OCI-LY1 (cell line): ENCODE data around the gene SMIM41.

Experiments used
- H2AFZ ChIP-seq: fragments of 200-600 bp; sonication (generic), shearing (Covaris generic); 2 replicates; pipeline ENCODE4 v1.6.0; 2014; ENCODE audit warnings: antibody characterized with exemption, mild to moderate bottlenecking, low read length
- H3F3A ChIP-seq: fragments of 200-600 bp; sonication (generic), shearing (Covaris generic); 2 replicates; pipeline ENCODE4 v1.6.0; 2014; ENCODE audit warnings: mild to moderate bottlenecking, antibody characterized with exemption, low read length, moderate library complexity; ENCODE audit not compliant: insufficient read depth
- H3K27ac ChIP-seq: fragments of 200-600 bp; sonication (generic); 2 replicates; pipeline ENCODE4 v1.5.1; 2014; ENCODE audit warnings: low read length, mixed run types, mild to moderate bottlenecking, low read depth; ENCODE audit not compliant: poor library complexity, severe bottlenecking
- H3K27me3 ChIP-seq: fragments of 200-600 bp; sonication (generic); 2 replicates; pipeline ENCODE4 v1.6.0; 2014; ENCODE audit warnings: antibody characterized with exemption, mild to moderate bottlenecking, low read length, moderate library complexity; ENCODE audit not compliant: insufficient read depth
- H3K36me3 ChIP-seq: fragments of 200-600 bp; sonication (generic); 2 replicates; pipeline ENCODE4 v1.6.1; 2014; ENCODE audit warnings: mild to moderate bottlenecking, antibody characterized with exemption, low read length, moderate library complexity, mixed read lengths; ENCODE audit not compliant: insufficient read depth
- H3K4me1 ChIP-seq: fragments of 200-600 bp; sonication (generic); 2 replicates; pipeline ENCODE4 v1.5.1; 2014; ENCODE audit warnings: mild to moderate bottlenecking, low read length, moderate library complexity; ENCODE audit not compliant: insufficient read depth, severe bottlenecking
- H3K4me2 ChIP-seq: fragments of 200-600 bp; sonication (generic), shearing (Covaris generic); 2 replicates; pipeline ENCODE4 v1.6.1; 2014; ENCODE audit warnings: low read length
- H3K4me3 ChIP-seq: fragments of 200-600 bp; sonication (generic); 2 replicates; pipeline ENCODE4 v1.5.1; 2014; ENCODE audit warnings: low read length, low read depth, mild to moderate bottlenecking, mixed read lengths; ENCODE audit not compliant: poor library complexity, severe bottlenecking
- H3K79me2 ChIP-seq: fragments of 200-600 bp; shearing (Covaris generic); 2 replicates; pipeline ENCODE4 v1.6.1; 2016; ENCODE audit warnings: mixed run types, low read length, mixed read lengths; ENCODE audit not compliant: insufficient read depth
- H3K9ac ChIP-seq: fragments of 200-600 bp; sonication (generic), shearing (Covaris generic); 2 replicates; pipeline ENCODE4 v1.6.1; 2014; ENCODE audit warnings: mild to moderate bottlenecking, low read length, mixed read lengths
- H3K9me2 ChIP-seq: fragments of 200-600 bp; sonication (generic), shearing (Covaris generic); 2 replicates; pipeline ENCODE4 v1.6.1; 2014; ENCODE audit warnings: low read depth, mild to moderate bottlenecking, low read length, mixed read lengths
- H3K9me3 ChIP-seq: fragments of 200-600 bp; shearing (Covaris generic); 2 replicates; pipeline ENCODE4 v1.6.1; 2014; ENCODE audit warnings: low read length, mixed read lengths
- H4K20me1 ChIP-seq: fragments of 200-600 bp; sonication (generic), shearing (Covaris generic); 2 replicates; pipeline ENCODE4 v1.6.0; 2016; ENCODE audit warnings: mild to moderate bottlenecking, low read length; ENCODE audit not compliant: insufficient read depth
- CTCF ChIP-seq: fragments of 200-600 bp; sonication (generic), shearing (Covaris generic); IDR thresholded peaks from 2 replicates; pipeline ENCODE4 v1.5.1; 2017; ENCODE audit warnings: mild to moderate bottlenecking, antibody characterized with exemption, low read length, moderate library complexity, mixed read lengths
- EZH2 ChIP-seq: fragments of 200-600 bp; sonication (generic), shearing (Covaris generic); IDR thresholded peaks from 2 replicates; pipeline ENCODE4 v1.8.0; 2017; ENCODE audit warnings: borderline replicate concordance, mixed run types, mild to moderate bottlenecking, antibody characterized with exemption, low read length, moderate library complexity, mixed read lengths

SMIM41 gene

GRCh38 chr12:52120951-52121823 is 41.7 kb downstream of the SMIM41 start:
- peak overlapping the region; percentile 37 for H3K4me2 ChIP-seq
- H3K9ac ChIP-seq, result peak overlapping the region; percentile 5; the same call in 1 of the 2 replicates
- H3K36me3 ChIP-seq, result peaks cover under 1% of the 10 kb centered on the region; the same call in 1 of the 2 replicates
- peak overlapping the region; percentile 21 for H3K4me3 ChIP-seq
- peaks cover 79% of the 10 kb centered on the region for H3K4me1 ChIP-seq
- no peaks in the 10 kb centered on the region for H4K20me1 ChIP-seq
- H3K9me2 ChIP-seq, result no peaks in the 10 kb centered on the region
- no peaks in the 10 kb centered on the region for H3K79me2 ChIP-seq
- TF ChIP-seq EZH2, result no peak
- no peak for TF ChIP-seq CTCF
- peaks cover 5% of the 10 kb centered on the region for H3F3A ChIP-seq
- H3K27ac ChIP-seq, result peak overlapping the region; percentile 98
- H3K9me3 ChIP-seq, result no peaks in the 10 kb centered on the region
- no peak overlapping the region for H2AFZ ChIP-seq
- H3K27me3 ChIP-seq, result no peaks in the 10 kb centered on the region

GRCh38 chr12:52121824-52122539 is 42.5 kb downstream of the SMIM41 start:
- Histone ChIP-seq H3K27me3 (no peaks in the 10 kb centered on the region), H3K9ac (peak overlapping the region; percentile 41; the same call in 1 of the 2 replicates), H3K4me2 (peak overlapping the region; percentile 37), H3K9me2 (no peaks in the 10 kb centered on the region), H3K27ac (peak overlapping the region; percentile 98), H3K4me1 (peaks cover 71% of the 10 kb centered on the region), H3K79me2 (no peaks in the 10 kb centered on the region), H3K36me3 (no peaks in the 10 kb centered on the region), H2AFZ (no peak overlapping the region), H3F3A (peaks cover 5% of the 10 kb centered on the region), H3K9me3 (no peaks in the 10 kb centered on the region), H4K20me1 (no peaks in the 10 kb centered on the region), H3K4me3 (peak overlapping the region; percentile 21)
- TF ChIP-seq CTCF, result peak; percentile 84
- TF ChIP-seq EZH2, result no peak

DNA sequence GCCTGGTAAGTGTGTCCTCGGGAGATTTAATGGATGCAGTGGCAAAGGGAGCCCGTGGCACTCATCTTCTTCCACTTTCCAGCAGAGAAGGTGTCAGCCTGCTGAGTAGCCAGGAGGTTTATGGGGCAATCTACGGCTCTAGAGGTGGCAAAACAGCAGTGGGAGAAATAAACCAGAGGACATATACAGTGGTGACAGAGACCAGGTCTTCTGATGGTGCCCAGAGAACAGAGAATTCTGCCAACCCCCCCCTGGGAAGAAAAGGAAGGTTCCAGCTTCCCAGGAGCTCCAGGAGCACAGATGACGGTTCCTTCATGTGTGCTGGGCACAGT is 43.0 kb downstream of the SMIM41 start:
- peak overlapping the region; percentile 41; the same call in 1 of the 2 replicates for H3K9ac ChIP-seq
- H3K4me1 ChIP-seq, result peaks cover 65% of the 10 kb centered on the region
- no peaks in the 10 kb centered on the region for H3K79me2 ChIP-seq
- no peak overlapping the region for H3K4me2 ChIP-seq
- peak overlapping the region; percentile 98 for H3K27ac ChIP-seq
- H3K36me3 ChIP-seq, result no peaks in the 10 kb centered on the region
- H3K4me3 ChIP-seq, result no peak overlapping the region
- no peaks in the 10 kb centered on the region for H4K20me1 ChIP-seq
- H3F3A ChIP-seq, result peaks cover 5% of the 10 kb centered on the region
- H3K27me3 ChIP-seq, result no peaks in the 10 kb centered on the region
- no peaks in the 10 kb centered on the region for H3K9me2 ChIP-seq
- no peak overlapping the region for H2AFZ ChIP-seq
- H3K9me3 ChIP-seq, result no peaks in the 10 kb centered on the region
- no peak for TF ChIP-seq EZH2
- no peak for TF ChIP-seq CTCF
